ENCODE results near the gene AGRN.
A peak's percentile ranks its signal among the peaks of the same experiment; 100 is the strongest.

GRCh38 chr1:999725-1000356 lies 20.1 kb upstream of the AGRN start, which contains the start of gene HES4:
- TF ChIP-seq YY1 (IDR thresholded peaks at IDR 0.05; ENCODE audit: extremely low read depth, insufficient replicate concordance, low read depth, low read length) (no peak), RAD21 (IDR thresholded peaks at IDR 0.05; ENCODE audit: low read depth) (no peak), SIN3A (IDR thresholded peaks at IDR 0.05; ENCODE audit: low read depth) (no peak), POLR2AphosphoS5 (IDR thresholded peaks at IDR 0.05; ENCODE audit: low read depth, low read length) (peak; percentile 87), CTCF (IDR thresholded peaks at IDR 0.05 in 2 of 3, conservative IDR thresholded peaks at IDR 0.05 in 1 of 3; ENCODE audit: borderline replicate concordance in 1 of 3, insufficient read depth in 1 of 3, low read depth in 2 of 3, low read length in 2 of 3) (no peak), POLR2A (IDR thresholded peaks at IDR 0.05; ENCODE audit: borderline replicate concordance, extremely low read depth, insufficient read depth, insufficient read length) (peak; percentile 69), MAX (IDR thresholded peaks at IDR 0.05) (no peak)
- TF ChIP-seq, protein P1, sequence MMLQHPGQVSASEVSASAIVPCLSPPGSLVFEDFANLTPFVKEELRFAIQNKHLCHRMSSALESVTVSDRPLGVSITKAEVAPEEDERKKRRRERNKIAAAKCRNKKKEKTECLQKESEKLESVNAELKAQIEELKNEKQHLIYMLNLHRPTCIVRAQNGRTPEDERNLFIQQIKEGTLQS (IDR thresholded peaks at IDR 0.05), result no peak

Measured in HCT116 (cell line).